Spleen (tissue), 11 donors: ENCODE measurements around the gene RPS23. TPM values are rescaled to one million over a fixed set of nuclear protein-coding genes. Genes with fewer than 3 reads are reported as not detected.
"Not testable (repeated sequence)": the region's sequence is repeated elsewhere in the genome, so short reads cannot be mapped to it uniquely, and the experiment has no call there.

Experiments
- DNase-seq: peaks from one replicate; pipeline ENCODE4 v3.0.0-alpha.2; 2020
- H3K27ac ChIP-seq, 8 donors: fragments of 200-600 bp; sonication (generic) in 7 of 8; 1 replicate in 4 of 8; 2 replicates in 4 of 8; pipeline versions ENCODE4 v1.5.0 to v1.8.0; 2016 to 2021; ENCODE audit warnings: inconsistent platforms in 4 of 8, mild to moderate bottlenecking in 4 of 8, moderate library complexity in 1 of 8
- H3K27me3 ChIP-seq, 7 donors: fragments of 200-600 bp; sonication (generic) in 6 of 7; replicated peaks in 1 of 7; 1 replicate in 4 of 7; 2 replicates in 3 of 7; pipeline versions ENCODE4 v1.5.0 to v1.8.0; 2016 to 2021; ENCODE audit warnings: inconsistent platforms in 3 of 7, mild to moderate bottlenecking in 1 of 7
- H3K36me3 ChIP-seq, 6 donors: fragments of 200-600 bp; sonication (generic) in 5 of 6; 1 replicate in 4 of 6; 2 replicates in 2 of 6; pipeline versions ENCODE4 v1.5.0 to v1.8.0; 2016 to 2021; ENCODE audit warnings: inconsistent platforms in 2 of 6
- H3K4me1 ChIP-seq, 6 donors: fragments of 200-600 bp; sonication (generic) in 5 of 6; 1 replicate in 3 of 6; 2 replicates in 3 of 6; pipeline versions ENCODE4 v1.5.0 to v1.8.0; 2016 to 2021; ENCODE audit warnings: inconsistent platforms in 3 of 6
- H3K4me3 ChIP-seq, 8 donors: fragments of 200-600 bp; sonication (generic) in 7 of 8; 1 replicate in 4 of 8; 2 replicates in 4 of 8; pipeline versions ENCODE4 v1.5.0 to v1.8.0; 2016 to 2021; ENCODE audit warnings: inconsistent platforms in 4 of 8, mild to moderate bottlenecking in 4 of 8, moderate library complexity in 2 of 8
- H3K9me3 ChIP-seq, 8 donors: fragments of 200-600 bp; sonication (generic) in 7 of 8; 1 replicate in 4 of 8; 2 replicates in 4 of 8; pipeline versions ENCODE4 v1.5.0 to v1.8.0; 2016 to 2021; ENCODE audit warnings: inconsistent platforms in 4 of 8
- POLR2A ChIP-seq, 3 donors: fragments of 450-650 bp; IDR thresholded peaks; one replicate each; pipeline ENCODE4 v1.5.1; 2017; ENCODE audit warnings: antibody characterized with exemption in 3 of 3, mild to moderate bottlenecking in 1 of 3
- POLR2AphosphoS5 ChIP-seq, 3 donors: sonication (generic); formaldehyde crosslinking; IDR thresholded peaks; one replicate each; pipeline ENCODE4 v1.5.1; 2017; ENCODE audit warnings: antibody characterized with exemption in 3 of 3
- WGBS, 5 donors: extraction: QIAGEN DNeasy Blood & Tissue Kit in 3 of 5; methylation state at CpG; one replicate each; pipeline versions ENCODE4 v1.1.5 to v1.1.7; 2013 to 2018; 5-methylcytosine and 5-hydroxymethylcytosine counted together
- intact Hi-C: fragments of 100-400 bp; cut with DNase I; formaldehyde crosslinking; loops from one replicate; pipeline ENCODE4 v1.15.0; 2023; ENCODE audit warnings: low total_unique reads
- polyA plus RNA-seq, 3 donors: library from polyadenylated mRNA; stranded (reverse); fragments of 200-250 nt; gene quantifications; one replicate each; pipeline ENCODE4 v1.2.1, GENCODE V29; 2013
- total RNA-seq, 7 donors: library from RNA; depleted of rRNA in 3 of 7; stranded (reverse); fragments of >200 nt in 3 of 7; fragmentation: NEBNext Ultra II Directional in 4 of 7; extraction: Animal tissue kit (Norgen Biotek cat#: 25700) in 4 of 7; gene quantifications; one replicate each; pipeline versions ENCODE4 v1.1.0 to v1.2.1, GENCODE V29; 2016 to 2021
- TF ChIP-seq, protein P1 (sequence below), 11 experiments: fragments of 200-600 bp in 7 of 11; fragments of 450-650 bp in 4 of 11; sonication (generic) in 4 of 11; IDR thresholded peaks in 8 of 11; conservative IDR thresholded peaks in 3 of 11; 1 replicate in 7 of 11; 2 replicates in 4 of 11; pipeline versions ENCODE4 v1.4.0 to v1.8.0; 2016 to 2021; ENCODE audit warnings: antibody characterized with exemption in 11 of 11, inconsistent platforms in 4 of 11, mild to moderate bottlenecking in 1 of 11
- donor health status: healthy with polysubstance abuse.
- donor health status: DM: no; HTN: no; CAD: no; lungs with moderate emphysema.
- donor health status: DM: no; HTN: no; CAD: no.
- donor health status: Bipolar disorder and iron deficiency.
- donor health status: healthy.
- donor health status: DM: no; HTN: no; CAD: no.
- donor health status: DM: yes; HTN: yes; CAD: no.

Gene RPS23
- total and polyA plus RNA-seq, 10 donors, result 1,734 to 8,847 (median 2,843) TPM

GRCh38 chr5:82272571-82273356 is 5.4 kb downstream of the RPS23 start:
- DNase-seq, result peak; percentile 79
- Histone ChIP-seq H3K36me3 (peaks cover 0 to 56% (median 29%) of the 10 kb centered on the region in 6 donors), H3K9me3 (peaks cover 0 to 14% (median 8%) of the 10 kb centered on the region in 8 donors), H3K4me1 (peaks cover 11 to 39% (median 24%) of the 10 kb centered on the region in 6 donors), H3K27ac (peak overlapping the region in 4 of 8 donors; percentile 14 to 56 (median 20))
- H3K27me3 ChIP-seq, intact Hi-C loops, H3K4me3 ChIP-seq: not testable (repeated sequence)
- 81 to 91% (median 88%) methylated on average over 21 to 24 of the region's 24 CpGs for WGBS, 5 donors
- peak in 2 of 3 donors; percentile 30 to 46 for TF ChIP-seq POLR2AphosphoS5 (IDR thresholded peaks at IDR 0.05)

GRCh38 chr5:82269363-82269762 is 8.8 kb downstream of the RPS23 start:
- H3K36me3 ChIP-seq, result peaks cover 0 to 31% (median 4%) of the 10 kb centered on the region in 6 donors
- intact Hi-C loops, H3K4me3 ChIP-seq, H3K27me3 ChIP-seq, DNase-seq: not testable (repeated sequence)
- H3K27ac ChIP-seq, result peak overlapping the region in 1 of 8 donors; percentile 26
- 79 to 83% (median 82%) methylated on average over 2 of the region's 2 CpGs for WGBS, 5 donors
- peaks cover 0 to 14% (median 7%) of the 10 kb centered on the region in 6 donors for H3K4me1 ChIP-seq
- H3K9me3 ChIP-seq, result peaks cover 0 to 26% (median 21%) of the 10 kb centered on the region in 8 donors

DNA sequence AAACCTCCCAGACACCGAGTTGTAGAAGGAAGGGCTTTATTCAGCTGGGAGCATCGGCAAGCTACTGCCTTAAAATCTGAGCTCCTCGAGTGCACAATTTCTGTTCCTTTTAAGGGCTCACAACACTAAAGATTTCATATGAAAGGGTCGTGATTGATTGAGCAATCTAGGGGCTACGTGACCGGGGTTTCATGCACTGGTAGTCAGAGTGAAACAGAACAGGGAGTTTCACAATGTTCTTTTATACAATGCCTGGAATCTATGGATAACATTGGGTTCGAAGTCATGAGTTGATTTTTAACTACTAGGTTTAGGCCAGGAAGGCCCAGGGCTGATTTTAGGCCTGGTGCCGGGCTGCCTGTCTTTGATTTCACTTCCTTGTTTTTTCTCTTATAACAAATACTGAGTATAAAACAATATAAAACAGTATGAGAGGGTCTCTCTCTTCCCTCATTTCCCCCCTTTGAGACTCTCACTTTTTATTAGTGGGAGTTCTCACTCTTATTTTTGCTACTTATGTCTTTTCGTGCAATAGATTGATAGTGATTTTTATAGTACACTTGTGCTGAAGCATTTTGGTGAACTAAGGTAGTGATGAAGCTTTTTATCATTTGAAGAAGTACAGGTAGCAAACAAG is 10.7 kb downstream of the RPS23 start:
- intact Hi-C loops, DNase-seq, H3K27ac ChIP-seq, H3K27me3 ChIP-seq, H3K4me1 ChIP-seq, H3K4me3 ChIP-seq: not testable (repeated sequence)
- H3K9me3 ChIP-seq, result peaks cover 0 to 26% (median 21%) of the 10 kb centered on the region in 8 donors
- WGBS, 5 donors, result 84 to 91% (median 85%) methylated on average over 9 of the region's 9 CpGs
- H3K36me3 ChIP-seq, result peaks cover 0 to 11% (median 0%) of the 10 kb centered on the region in 6 donors

DNA sequence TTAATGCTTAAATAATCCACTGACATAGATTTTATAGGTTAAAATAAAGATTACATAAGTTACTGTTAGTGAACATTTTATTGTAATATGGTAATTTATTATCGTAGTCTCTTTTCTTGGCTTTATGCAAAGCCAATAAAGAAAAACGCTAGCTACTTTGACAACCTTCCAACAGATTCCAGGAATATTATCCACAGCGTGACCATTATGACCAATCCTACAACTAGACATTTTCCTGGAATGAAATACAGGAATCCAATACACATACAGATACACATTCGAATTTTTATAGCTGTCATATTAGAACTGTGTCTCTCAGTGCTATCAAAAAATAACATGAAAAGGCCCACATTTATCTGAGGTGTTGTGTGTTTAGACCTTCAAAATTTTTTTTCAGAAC is 13.1 kb downstream of the RPS23 start:
- peaks cover 0 to 26% (median 21%) of the 10 kb centered on the region in 8 donors for H3K9me3 ChIP-seq
- peaks cover 0 to 11% (median 0%) of the 10 kb centered on the region in 6 donors for H3K36me3 ChIP-seq
- no peak overlapping the region for H3K27ac ChIP-seq
- H3K4me1 ChIP-seq, result no peaks in the 10 kb centered on the region
- no peak for TF ChIP-seq POLR2A (IDR thresholded peaks at IDR 0.05)
- WGBS, 5 donors, result 80 to 89% (median 85%) methylated on average over 4 of the region's 4 CpGs
- H3K4me3 ChIP-seq, result no peak overlapping the region
- no peaks in the 10 kb centered on the region for H3K27me3 ChIP-seq
- DNase-seq, result no peak
- intact Hi-C loops, result no loop called here

DNA sequence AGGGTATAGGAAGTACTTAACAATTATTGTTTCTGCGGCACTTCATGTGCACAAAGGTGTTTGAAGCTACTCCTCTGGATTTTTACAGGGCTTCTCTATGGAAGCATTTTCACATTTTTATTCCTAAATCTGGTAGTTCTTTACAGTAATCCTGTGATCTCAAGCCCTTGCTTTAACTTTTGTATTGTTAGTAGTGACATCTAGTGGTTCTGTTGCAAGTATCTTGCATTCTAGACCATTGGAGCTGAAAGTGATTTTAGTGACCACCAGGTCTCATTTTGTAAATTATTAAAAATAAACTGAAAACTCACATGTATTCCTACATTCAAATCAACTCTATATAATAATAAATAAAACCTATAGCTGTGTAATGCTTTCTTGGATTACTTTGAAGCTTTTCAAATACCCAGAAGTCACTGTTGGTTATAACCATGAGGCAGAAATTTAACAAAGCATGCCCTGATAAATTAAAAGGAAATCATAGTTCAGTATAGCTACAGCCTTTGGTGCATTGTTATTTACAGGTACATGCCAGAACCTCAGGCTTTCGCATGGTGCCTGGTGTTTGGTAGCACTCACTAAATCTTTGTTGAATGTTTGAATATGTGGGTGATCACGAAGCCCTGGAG is 18.9 kb downstream of the RPS23 start:
- whole genome bisulfite sequencing, 5 donors, result 79 to 90% (median 87%) methylated on average over 3 of the region's 3 CpGs
- Histone ChIP-seq H3K27me3 (no peaks in the 10 kb centered on the region), H3K27ac (no peak overlapping the region), H3K4me1 (peaks cover 0 to 6% (median 0%) of the 10 kb centered on the region in 6 donors), H3K9me3 (no peaks in the 10 kb centered on the region), H3K36me3 (peaks cover 0 to under 1% (median 0%) of the 10 kb centered on the region in 6 donors), H3K4me3 (no peak overlapping the region)
- TF ChIP-seq, protein P1, sequence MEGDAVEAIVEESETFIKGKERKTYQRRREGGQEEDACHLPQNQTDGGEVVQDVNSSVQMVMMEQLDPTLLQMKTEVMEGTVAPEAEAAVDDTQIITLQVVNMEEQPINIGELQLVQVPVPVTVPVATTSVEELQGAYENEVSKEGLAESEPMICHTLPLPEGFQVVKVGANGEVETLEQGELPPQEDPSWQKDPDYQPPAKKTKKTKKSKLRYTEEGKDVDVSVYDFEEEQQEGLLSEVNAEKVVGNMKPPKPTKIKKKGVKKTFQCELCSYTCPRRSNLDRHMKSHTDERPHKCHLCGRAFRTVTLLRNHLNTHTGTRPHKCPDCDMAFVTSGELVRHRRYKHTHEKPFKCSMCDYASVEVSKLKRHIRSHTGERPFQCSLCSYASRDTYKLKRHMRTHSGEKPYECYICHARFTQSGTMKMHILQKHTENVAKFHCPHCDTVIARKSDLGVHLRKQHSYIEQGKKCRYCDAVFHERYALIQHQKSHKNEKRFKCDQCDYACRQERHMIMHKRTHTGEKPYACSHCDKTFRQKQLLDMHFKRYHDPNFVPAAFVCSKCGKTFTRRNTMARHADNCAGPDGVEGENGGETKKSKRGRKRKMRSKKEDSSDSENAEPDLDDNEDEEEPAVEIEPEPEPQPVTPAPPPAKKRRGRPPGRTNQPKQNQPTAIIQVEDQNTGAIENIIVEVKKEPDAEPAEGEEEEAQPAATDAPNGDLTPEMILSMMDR (IDR thresholded peaks at IDR 0.05 in 8 of 11, conservative IDR thresholded peaks at IDR 0.05 in 3 of 11), result peak in 2 of 11 experiments; percentile 38
- TF ChIP-seq POLR2A (IDR thresholded peaks at IDR 0.05), result no peak
- no peak for TF ChIP-seq POLR2AphosphoS5 (IDR thresholded peaks at IDR 0.05)
- no peak for DNase-seq
- intact Hi-C loops, result no loop called here
